H4 (cell line): ENCODE measurements around the gene WFS1. TPM values are rescaled to one million over a fixed set of nuclear protein-coding genes. Genes with fewer than 3 reads are reported as not detected.
A peak's percentile ranks its signal among the peaks of the same experiment; 100 is the strongest.

ENCODE experiments used
- DNase-seq: peaks from one replicate; pipeline ENCODE4 v3.0.0-alpha.2; 2015; ENCODE audit warnings: low spot score
- total RNA-seq: library from RNA; depleted of rRNA; stranded (reverse); fragments of >200 nt; shearing (Covaris generic); gene quantifications from 2 replicates; pipeline ENCODE4 v1.2.3, GENCODE V29; 2014; rRNA removed

WFS1 gene, protein sequence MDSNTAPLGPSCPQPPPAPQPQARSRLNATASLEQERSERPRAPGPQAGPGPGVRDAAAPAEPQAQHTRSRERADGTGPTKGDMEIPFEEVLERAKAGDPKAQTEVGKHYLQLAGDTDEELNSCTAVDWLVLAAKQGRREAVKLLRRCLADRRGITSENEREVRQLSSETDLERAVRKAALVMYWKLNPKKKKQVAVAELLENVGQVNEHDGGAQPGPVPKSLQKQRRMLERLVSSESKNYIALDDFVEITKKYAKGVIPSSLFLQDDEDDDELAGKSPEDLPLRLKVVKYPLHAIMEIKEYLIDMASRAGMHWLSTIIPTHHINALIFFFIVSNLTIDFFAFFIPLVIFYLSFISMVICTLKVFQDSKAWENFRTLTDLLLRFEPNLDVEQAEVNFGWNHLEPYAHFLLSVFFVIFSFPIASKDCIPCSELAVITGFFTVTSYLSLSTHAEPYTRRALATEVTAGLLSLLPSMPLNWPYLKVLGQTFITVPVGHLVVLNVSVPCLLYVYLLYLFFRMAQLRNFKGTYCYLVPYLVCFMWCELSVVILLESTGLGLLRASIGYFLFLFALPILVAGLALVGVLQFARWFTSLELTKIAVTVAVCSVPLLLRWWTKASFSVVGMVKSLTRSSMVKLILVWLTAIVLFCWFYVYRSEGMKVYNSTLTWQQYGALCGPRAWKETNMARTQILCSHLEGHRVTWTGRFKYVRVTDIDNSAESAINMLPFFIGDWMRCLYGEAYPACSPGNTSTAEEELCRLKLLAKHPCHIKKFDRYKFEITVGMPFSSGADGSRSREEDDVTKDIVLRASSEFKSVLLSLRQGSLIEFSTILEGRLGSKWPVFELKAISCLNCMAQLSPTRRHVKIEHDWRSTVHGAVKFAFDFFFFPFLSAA
- total RNA-seq: 32.6 and 32.8 TPM in 2 replicates

DNA sequence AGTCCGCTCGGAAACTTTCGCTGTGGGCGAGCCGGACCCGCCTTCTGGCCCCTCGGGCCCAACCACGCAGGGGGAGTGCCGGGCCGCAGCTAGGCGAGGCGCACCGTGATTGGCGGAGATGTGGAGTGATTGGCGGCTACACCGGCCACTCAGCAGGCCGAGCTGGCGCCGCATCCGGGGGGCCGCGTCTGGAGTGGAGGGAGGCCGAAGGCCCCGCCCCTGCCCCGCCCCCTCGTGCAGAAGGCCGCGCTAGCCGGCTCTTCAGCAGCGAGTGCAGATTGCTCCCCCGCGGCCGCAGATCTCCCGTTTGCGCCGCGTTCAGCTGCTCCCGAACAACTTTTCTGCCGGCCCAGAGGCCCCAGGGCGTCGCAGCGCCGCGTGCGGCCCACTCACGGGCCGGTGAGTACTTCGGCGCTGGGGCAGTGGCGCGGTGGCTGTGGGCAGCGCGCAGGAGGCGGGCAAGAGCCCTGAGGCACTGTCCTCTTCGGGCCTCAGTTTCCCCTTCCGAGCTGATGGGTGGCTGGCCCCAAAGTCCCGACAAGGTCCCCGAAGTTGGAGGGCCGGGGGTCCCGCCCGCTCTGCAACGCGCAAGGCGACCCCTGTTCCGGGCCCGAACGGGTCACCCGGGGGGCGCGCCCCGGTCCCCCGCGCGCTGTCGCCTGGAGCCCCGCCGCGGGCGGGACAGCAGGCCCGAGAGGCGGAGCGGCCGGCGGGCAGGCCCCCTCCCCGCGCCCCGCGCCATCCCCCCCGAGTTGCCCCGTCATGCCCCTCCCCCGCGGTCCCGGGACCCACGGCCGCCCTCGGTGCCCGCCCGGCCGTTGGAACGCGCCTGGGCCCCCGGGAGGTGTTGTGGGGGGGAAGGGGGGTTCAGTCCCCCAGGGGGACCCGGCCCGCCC, at the start of gene WFS1:
WFS1 (plus strand) TSS at position 235 of the 896 bp plus-strand sequence. CDS start 7,606 bp downstream, outside the sequence.
- DNase-seq: peak; percentile 98

DNA sequence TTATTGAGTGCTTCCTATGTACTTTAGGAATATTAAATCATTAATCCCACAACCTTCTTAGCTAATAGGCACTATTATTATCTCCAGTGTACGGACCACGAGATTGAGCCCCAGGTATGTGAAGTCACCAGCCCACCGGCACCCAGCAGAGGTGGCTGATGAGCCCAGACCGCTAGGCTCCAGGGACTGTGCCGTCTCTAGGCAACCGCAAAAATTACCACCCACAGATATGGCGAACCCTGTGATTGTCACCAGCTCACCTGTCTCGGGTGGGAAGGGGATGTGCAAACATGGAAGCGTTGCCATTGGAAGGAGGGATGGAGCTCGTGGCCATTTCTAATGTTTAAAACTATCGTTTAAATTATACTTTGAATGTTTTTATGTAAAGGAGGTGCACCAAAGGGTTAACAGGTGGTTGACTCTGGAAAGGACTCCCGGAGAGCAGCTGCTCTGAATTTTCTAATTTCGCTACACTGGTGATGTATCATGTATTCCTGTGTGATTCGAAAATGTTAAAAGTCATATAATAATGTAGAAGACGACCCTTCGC, 48.3 kb upstream of the WFS1 start:
- DNase-seq: no peak

DNA sequence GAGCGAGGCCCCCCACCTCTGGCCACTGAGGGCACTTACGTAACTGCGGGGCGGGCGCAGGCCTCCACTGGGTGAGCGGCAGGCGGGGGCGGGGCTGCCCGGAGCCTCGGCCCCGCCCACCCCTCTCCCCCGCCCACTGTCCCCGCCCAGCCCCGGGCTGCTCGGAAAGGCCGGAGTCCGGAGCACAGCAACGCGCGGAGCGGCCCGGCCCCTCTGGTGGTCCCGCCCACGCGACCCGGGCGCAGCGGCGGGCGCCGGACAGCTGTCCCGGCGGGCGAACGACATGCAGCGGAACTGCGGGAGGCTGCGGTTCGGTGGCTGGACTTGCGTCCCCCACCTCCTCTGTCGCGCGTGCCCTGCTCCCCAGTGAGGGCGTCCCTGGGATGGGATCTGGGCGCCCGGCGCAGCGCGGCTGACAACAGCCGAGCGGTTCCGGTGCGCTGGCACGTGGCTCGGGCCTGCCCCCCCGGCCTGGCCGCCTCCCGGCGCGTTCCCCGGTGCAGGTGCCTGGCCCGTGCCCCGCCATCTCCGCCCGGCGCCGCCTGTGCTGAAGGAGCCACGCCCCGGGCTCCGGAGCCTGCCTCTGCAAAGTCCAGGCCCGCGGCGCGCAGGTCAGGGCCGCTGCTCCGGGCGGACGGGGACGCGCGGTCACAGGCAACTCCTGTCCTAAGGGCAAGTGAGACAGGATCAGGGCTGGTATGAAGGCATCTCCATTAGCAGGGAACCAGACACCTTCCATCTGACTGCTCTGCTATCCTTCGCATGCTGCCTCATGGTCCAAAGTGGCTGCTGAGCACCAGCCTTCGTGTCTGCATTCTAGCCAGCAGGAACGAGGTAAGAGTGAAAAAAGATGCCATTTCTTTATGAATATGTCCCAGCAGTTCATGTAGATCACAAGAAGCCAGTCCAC, 47.5 kb upstream of the WFS1 start:
- DNase-seq: no peak

DNA sequence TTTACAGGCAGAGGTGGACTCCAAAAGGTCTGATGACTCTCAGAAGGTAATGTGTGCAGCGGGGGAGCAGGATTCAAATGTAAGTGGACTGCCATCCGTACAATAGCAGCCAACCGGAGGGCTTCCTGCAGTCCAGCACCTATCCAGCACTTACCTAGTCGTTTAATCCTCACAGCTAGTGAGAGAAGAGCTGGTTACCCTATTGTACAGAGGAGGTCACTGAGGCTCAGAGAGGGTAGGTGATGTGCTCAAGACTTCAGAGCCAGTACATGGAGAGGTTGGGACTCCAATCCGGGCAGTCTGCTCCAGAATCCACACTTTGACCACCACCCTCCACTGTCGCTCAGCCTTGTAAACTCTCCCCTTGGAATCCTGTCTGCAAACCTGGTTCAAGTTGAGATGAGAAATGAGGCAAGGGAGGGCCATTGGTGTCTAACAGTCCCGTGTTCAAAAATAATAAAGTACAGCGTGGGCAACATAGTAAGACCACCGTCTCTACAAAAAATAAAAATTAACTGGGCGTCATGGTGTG, 46.8 kb upstream of the WFS1 start:
- no peak for DNase-seq

DNA sequence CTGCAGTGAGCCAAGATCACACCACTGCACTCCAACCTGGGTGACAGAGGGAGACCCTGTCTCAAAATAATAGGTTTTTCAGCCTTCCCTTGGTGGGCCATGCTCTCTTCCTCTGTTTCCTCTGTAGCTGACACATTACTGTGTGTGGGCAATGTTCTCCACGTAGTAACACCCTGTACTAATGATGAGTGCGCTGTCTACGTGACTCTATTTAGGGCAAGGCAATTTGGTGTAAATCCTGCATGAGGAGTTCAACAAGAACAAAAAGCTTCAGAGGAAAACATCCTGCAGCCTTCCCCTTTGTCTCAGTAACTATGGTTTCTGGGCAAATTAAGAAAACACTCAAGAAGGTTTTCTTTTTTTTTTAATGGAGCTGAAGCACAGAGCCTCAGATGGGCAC, 44.9 kb upstream of the WFS1 start:
- DNase-seq: no peak

DNA sequence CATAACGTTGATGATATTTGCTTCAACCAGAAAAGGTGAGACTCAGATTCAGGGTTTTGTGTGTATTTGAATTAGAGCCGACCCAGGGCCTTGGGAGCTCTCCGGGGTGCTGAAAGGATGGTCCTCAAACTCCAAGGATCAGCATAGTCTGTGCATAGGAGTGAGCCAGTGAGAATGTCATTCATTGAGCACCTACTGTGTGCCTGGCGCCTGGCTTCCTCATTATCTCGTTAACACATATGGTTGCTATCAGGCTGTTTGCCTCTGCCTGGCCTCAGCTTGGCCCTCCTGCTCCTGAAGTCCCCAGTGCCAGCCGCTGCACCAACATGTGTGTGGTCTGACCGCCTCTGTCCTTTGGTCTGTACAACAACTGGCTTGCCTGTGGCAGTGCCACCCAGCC, 44.2 kb upstream of the WFS1 start:
- DNase-seq: no peak

DNA sequence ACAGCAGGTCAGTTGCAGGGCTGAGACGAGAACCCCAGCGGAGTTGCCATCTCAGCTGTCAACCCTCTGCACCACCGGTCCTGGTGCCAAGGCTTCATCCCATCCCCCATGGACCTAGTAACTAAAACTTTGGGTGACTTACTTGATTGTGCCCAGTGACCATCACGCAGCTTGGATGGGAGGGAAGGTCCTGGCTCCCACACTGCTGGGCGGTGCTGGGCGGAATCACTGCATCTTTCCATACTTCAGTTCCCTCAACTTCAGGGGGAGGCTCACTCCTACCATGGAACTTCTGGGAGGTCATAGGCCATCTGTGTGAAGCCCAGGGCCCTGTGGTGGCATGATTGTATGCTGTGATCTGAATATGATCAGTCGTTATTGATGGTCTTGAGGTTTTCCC, 43.1 kb upstream of the WFS1 start:
- DNase-seq: no peak

DNA sequence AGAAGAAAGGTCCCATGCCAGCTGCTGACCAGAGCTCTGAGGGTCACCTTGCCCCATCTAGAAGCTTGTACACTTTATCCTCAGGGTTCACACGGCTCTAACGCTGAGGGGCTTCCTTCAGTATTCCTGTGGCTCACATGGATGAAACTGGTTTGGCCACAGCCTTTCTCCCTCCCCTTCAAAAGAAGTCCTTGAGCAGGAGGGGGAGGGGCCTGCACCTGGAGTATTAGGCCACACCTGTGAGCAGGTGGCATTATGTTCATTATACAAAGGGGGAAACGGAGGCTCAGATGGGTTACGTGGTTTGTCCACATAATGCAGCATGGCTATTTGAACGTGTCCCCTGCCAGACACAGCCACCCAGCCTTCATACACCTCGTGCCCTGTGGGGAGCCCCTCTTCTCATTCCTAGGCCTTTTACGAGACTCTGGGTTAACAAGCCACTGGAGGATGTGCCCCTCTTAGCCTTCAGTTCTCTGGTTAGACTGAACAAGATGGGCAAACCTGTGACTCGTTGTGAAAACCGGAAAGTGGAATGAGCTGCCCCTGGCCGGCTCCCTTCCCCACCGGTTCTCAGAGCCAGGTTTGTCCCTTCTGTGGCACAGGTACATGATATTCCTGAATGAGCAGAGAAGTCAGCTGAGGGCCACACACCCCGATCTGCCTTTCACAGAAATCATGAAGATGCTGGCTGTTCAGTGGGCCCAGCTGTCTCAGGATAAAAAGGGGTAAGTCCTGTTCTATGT, 42.1 kb upstream of the WFS1 start:
- DNase-seq: no peak

DNA sequence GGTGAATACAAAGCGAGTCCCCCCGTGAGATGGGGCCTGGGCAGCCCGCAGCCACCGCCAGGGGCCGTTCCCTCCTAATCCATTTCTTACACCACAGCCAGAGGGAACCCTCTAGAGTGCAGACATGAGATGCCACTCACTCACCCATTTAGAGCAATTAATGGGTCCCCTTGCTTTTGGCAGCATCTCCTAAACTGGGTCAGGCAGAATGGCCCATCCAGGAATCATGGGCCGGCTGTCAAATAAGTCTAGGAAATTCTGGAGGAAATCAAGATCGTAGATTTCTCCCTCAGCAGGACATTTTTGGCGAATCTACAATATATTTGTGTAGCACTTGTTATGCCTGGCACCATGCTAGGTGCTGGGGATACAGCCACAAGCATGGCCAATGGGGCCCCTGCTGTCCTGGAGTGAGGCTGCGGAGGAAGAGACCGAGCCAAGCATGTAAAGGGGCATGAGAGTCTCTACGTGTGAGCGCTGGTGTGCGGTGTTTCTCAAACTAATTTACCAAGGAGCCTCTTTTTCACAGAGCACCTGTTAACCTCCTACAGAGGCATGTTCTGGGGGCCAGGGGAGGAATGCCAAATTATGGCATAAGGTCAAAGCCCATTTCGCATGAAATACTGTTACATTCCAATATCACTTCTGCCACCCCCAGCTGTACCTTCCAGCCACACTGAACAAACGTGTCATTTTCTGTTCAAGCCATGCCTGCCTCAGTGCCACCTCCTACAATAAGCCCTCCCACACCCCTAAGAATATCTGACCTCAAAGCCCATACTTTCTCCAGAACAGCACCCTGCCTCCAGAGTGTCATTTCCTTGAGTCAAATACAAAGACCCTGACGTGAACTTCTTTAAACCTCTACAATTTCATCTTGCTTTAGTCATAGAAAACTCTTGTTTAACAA, 41.2 kb upstream of the WFS1 start:
- no peak for DNase-seq

DNA sequence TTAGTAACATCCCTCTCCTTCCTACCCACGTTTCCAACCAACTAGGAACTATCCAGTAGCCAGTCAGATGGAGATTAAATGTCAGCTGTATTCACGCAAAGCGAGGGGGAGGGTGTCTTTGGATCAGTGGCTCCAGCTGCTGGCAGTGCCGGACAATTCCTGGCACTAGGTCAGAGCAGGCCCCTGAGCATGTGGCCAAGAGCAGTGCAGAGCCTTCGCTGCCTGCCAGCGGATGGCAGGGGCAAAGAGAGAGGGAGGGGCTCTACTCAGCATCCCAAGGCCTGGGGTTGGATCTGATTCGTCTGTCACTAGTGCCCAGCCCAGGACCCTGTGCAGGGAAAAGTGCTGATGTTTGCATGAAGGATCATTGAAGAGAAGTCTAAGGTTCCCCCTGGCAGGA, 40.6 kb upstream of the WFS1 start:
- DNase-seq: no peak

DNA sequence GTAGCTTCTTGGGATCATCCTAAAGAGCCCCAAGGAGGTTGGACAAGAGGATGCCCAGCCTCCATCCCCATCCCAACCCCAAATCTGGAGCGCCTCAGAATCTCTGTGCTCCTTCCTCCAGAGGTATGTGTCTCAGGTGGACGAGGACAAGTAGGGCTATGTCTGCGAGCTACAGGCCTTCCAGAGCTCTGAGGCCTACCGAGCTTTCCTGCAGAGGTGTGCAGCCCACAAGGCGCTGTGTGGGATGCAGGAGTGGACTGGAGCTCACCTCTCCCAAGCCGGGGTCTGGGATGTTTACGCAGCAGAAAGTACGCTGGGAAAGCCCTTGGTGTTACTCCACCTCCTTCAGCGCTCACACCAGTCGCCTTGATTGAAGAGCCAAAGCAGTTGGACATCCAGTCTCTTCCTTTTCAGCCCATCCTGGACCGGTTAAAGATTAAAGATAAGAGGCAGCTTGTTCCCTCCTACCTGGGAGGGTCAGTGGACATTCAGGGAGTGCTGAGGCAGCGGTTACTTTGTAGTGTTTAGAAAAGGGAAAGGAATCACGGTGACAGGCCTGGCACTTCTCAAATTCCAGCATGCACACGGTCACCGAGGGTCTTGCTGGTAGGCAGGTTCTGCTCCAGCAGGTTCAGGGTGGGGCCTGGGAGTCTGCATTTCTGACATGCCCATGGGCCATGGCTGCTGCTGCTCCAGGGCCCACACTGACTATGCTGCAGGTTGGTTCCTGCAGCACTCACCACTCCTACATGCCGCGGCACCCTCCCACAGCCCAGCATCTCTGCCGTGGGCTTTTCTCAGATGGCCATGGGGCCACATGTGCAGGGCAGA, 39.8 kb upstream of the WFS1 start:
- DNase-seq: no peak

DNA sequence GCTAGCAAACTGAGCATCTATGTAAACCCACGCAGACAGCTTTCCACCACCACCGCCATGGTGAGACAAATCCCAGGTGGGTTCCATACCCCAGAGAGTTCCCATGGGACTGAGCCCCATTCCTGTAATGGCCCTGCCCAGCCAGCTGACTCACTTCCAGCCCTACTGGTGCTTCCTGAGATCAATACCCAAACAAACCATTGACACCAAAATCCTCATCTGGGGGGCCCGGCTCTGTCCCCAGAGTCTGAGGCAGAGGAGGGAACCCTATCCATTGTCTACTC, 39.2 kb upstream of the WFS1 start:
- no peak for DNase-seq

DNA sequence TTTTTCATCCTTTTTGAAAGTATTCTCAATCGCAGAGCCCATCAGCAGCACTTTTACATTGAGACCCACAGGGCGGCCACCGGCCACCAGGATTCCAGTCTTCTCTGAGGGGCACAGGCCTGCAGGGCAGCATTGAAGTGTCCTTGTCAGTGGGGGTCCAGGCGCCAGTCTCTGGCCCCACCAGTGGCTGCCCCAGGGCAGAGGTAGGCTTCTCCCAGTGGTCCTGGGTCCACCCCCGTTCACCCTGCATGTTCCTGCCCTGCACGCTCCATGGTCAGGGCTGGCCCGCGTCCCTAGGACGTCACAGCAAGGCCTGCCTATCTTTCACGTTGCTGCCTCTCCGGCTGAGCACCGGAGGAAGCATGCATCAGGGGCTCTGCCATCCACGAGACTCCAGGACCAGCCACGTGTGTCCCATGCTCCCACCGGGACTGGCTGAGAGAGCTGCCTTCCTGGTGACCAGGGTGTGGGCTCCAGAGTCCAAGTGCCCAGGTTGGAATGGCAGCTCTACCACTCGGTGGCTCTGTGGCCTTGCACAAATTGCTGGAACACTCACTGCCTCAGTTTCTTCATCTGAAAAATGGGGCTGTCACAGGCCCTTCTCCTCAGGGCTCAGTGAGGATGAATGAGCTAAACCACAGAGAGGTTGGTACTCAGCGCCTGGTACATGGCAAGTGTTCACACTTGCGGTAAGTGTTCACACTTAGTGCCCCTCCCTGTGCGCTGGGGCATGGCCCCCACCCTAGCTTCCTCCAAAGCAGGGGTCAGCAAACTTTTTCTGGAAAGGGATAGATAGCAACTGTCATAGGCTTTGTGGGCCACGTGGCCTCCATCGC, 38.6 kb upstream of the WFS1 start:
- no peak for DNase-seq

DNA sequence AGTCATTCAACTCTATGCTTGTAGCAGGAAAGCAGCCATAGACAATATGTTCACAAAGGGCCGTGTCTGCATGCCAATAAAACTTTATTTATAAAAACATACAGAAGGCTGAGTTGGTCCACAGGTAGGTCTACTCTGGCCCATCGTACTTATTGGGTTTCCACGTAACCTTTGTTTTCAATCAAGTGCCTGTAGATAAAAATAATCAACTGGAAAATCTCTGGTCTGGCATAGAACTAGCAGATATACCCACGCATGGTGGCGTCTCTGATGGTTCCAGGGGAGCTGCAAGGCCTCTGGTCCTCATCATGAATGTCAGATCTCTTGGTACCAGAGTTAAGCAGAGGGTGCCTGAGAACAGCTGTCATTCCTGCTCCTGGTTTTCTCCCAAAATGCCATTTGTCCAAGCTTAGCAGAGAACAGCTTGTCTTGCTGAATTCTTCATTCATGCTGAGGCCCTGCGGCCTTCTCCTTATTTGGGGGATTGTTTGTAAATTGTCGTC, 37.9 kb upstream of the WFS1 start:
- no peak for DNase-seq

DNA sequence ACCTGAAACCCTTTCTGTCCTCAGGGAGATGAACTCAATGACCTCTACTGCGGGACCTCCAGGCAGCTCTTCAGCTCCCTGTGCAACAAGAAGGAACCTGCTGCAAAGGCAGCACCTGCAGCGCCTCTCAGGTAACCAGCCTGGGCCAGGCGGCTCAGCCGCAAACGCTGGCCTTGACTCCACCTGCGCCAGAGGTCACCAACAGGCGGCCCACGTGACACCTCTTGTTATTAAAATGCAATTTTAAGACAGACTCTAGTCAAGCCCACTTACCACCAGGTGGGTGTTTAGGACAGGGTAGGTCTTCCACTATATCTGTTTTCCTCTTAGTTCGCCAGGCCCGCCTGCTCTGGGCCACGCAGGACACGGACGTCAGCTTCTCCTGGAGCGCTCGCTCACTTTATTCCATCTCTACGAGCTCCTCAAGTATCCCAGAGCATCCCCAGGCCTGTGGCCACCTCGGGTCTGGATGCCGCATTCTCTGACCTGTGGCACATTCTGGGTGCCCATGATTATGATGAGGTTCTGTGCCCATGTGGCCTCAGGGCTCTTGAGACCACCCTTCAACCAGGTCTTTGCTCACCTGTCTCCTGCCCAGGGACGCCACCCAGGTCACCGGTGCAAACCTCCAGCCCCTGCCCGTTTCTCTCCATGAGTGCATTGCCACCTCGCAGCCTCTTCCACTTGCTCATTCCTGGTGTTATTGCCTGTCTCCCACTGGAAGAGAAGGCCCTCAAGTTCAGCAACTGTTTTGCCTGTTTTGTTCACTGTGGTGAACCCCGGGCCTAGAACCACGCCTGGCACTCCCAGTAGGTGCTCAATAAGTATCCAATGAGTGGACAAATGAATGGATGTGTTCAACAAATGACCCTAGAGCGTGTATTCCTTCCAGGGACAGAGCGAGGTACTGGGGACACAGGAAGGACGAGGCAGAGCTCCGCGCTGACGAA, 36.5 kb upstream of the WFS1 start:
- no peak for DNase-seq
